Heart left ventricle (tissue), 16 donors: ENCODE measurements around the gene CCDC85B. TPM values are rescaled to one million over a fixed set of nuclear protein-coding genes. Genes with fewer than 3 reads are reported as not detected.

ENCODE experiments used
- ATAC-seq, 4 donors: fragments of 200-7000 bp; cut with Tn5 transposase; one replicate each; pipeline ENCODE4 v1.9.1; 2020 to 2022; ENCODE audit warnings: moderate library complexity in 4 of 4, mild to moderate bottlenecking in 3 of 4, moderate number of reproducible peaks in 1 of 4
- DNase-seq, 5 donors: peaks; one replicate each; pipeline ENCODE4 v3.0.0-alpha.2; 2020
- H3K27ac ChIP-seq, 12 donors: fragments of 200-600 bp; sonication (generic) in 4 of 12; one replicate each; pipeline versions ENCODE4 v1.5.0 to v1.8.0; 2016 to 2022; ENCODE audit warnings: mild to moderate bottlenecking in 2 of 12
- H3K27me3 ChIP-seq, 9 donors: fragments of 200-600 bp; sonication (generic) in 2 of 9; one replicate each; pipeline versions ENCODE4 v1.5.1 to v1.8.0; 2016 to 2022; ENCODE audit warnings: mild to moderate bottlenecking in 3 of 9
- H3K36me3 ChIP-seq, 9 donors: fragments of 200-600 bp; sonication (generic) in 2 of 9; one replicate each; pipeline versions ENCODE4 v1.5.0 to v1.8.0; 2018 to 2022; ENCODE audit warnings: mild to moderate bottlenecking in 2 of 9
- H3K4me1 ChIP-seq, 12 donors: fragments of 200-600 bp; sonication (generic) in 4 of 12; one replicate each; pipeline versions ENCODE4 v1.5.0 to v1.8.0; 2016 to 2022; ENCODE audit warnings: mild to moderate bottlenecking in 3 of 12
- H3K4me3 ChIP-seq, 12 donors: fragments of 200-600 bp; sonication (generic) in 4 of 12; one replicate each; pipeline versions ENCODE4 v1.5.0 to v1.8.0; 2017 to 2022; ENCODE audit warnings: mild to moderate bottlenecking in 9 of 12, moderate library complexity in 4 of 12
- H3K9me3 ChIP-seq, 12 donors: fragments of 200-600 bp; sonication (generic) in 4 of 12; one replicate each; pipeline versions ENCODE4 v1.5.0 to v1.8.0; 2016 to 2022; ENCODE audit warnings: mild to moderate bottlenecking in 1 of 12
- POLR2A ChIP-seq, 2 donors: fragments of 450-650 bp; IDR thresholded peaks; one replicate each; pipeline ENCODE4 v1.6.1; 2017; ENCODE audit warnings: antibody characterized with exemption in 2 of 2, mild to moderate bottlenecking in 2 of 2, moderate library complexity in 2 of 2
- WGBS, 4 donors: extraction: QIAGEN DNeasy Blood & Tissue Kit in 2 of 4; methylation state at CpG; one replicate each; pipeline versions ENCODE4 v1.1.5 to v1.1.7; 2013 to 2018; 5-methylcytosine and 5-hydroxymethylcytosine counted together
- intact Hi-C, 10 donors: fragments of 100-400 bp; cut with DNase I; formaldehyde crosslinking; loops; one replicate each; pipeline versions ENCODE4 v1.11.1 to v1.14.2; 2022
- polyA plus RNA-seq, 2 donors: library from polyadenylated mRNA; stranded (reverse); fragments of 200-250 nt; gene quantifications; one replicate each; pipeline ENCODE4 v1.2.3, GENCODE V29; 2013
- total RNA-seq, 9 donors: library from RNA; depleted of rRNA in 2 of 9; stranded (reverse); fragments of >200 nt in 2 of 9; fragmentation: NEBNext Ultra II Directional in 3 of 9; extraction: Animal tissue kit (Norgen Biotek cat#: 25700) in 3 of 9; gene quantifications; one replicate each; pipeline versions ENCODE4 v1.1.0 to v1.2.4, GENCODE V29; 2016 to 2023
- TF ChIP-seq, protein P1 (sequence below), 12 donors: fragments of 200-600 bp; sonication (generic) in 4 of 12; IDR thresholded peaks; one replicate each; pipeline versions ENCODE4 v1.5.0 to v1.8.0; 2018 to 2022; ENCODE audit warnings: antibody characterized with exemption in 12 of 12, mild to moderate bottlenecking in 5 of 12
- donor health status: ischemic (EF 13 %, LVEDD 7.1; RV severe dilation, severe dysfunction).
- donor health status: healthy with polysubstance abuse.
- donor health status: DM: no; HTN: yes; CAD: no.
- donor health status: DM: no; HTN: no; CAD: no.
- donor health status: ischemic (EF 25% LVEDD 6.9; RV normal size, moderate dysfunction).
- donor health status: ischemic (EF 25% LVEDD 5.7; RV mildly dilated, moderate dysfunction).
- donor health status: healthy.
- donor health status: DM: yes; HTN: yes; CAD: no.
- donor health status: ischemic (EF 35%, LVEDD 5.7; RV mildly dilated, moderate dysfunction).
- donor health status: nonischemic (EF 11% LVEDD 7.7; RV severe dilation, severe dysfunction).
- donor health status: DM: yes; HTN: yes; CAD: no.
- donor health status: PGD.
- donor health status: ischemic (EF 29% LVEDD 5.4; RV normal size, mild dysfunction).
- donor health status: nonischemic (EF 23%, LVEDD 6.1; RV moderate dilation, normal function).

Gene CCDC85B
- total and polyA plus RNA-seq, 11 donors = 31.3 to 78.1 (median 36.9) TPM

- intact Hi-C loops = loop anchor here in 1 of 10 donors (10.0 kb wide), 1 partner anchor 478 kb away; the partner anchor contains the start of genes B4GAT1 and BRMS1
- H3K27ac ChIP-seq = no peak overlapping the region
- peaks cover 0 to 89% (median 81%) of the 10 kb centered on the region in 9 donors for H3K36me3 ChIP-seq
- TF ChIP-seq POLR2A (IDR thresholded peaks at IDR 0.05) = no peak
- TF ChIP-seq, protein P1, sequence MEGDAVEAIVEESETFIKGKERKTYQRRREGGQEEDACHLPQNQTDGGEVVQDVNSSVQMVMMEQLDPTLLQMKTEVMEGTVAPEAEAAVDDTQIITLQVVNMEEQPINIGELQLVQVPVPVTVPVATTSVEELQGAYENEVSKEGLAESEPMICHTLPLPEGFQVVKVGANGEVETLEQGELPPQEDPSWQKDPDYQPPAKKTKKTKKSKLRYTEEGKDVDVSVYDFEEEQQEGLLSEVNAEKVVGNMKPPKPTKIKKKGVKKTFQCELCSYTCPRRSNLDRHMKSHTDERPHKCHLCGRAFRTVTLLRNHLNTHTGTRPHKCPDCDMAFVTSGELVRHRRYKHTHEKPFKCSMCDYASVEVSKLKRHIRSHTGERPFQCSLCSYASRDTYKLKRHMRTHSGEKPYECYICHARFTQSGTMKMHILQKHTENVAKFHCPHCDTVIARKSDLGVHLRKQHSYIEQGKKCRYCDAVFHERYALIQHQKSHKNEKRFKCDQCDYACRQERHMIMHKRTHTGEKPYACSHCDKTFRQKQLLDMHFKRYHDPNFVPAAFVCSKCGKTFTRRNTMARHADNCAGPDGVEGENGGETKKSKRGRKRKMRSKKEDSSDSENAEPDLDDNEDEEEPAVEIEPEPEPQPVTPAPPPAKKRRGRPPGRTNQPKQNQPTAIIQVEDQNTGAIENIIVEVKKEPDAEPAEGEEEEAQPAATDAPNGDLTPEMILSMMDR (IDR thresholded peaks at IDR 0.05) = no peak
- peaks cover 2 to 38% (median 24%) of the 10 kb centered on the region in 12 donors for H3K4me1 ChIP-seq
- no peak overlapping the region for H3K4me3 ChIP-seq
- H3K9me3 ChIP-seq = no peaks in the 10 kb centered on the region
- no peak for ATAC-seq
- DNase-seq = peak in 2 of 5 donors; percentile 10 to 49
- 78 to 86% (median 83%) methylated on average over 12 to 21 of the region's 21 CpGs for WGBS, 4 donors
- H3K27me3 ChIP-seq = no peaks in the 10 kb centered on the region
Observed at GRCh38 chr11:65866509-65867283, 23.8 kb upstream of the CCDC85B start.

DNA sequence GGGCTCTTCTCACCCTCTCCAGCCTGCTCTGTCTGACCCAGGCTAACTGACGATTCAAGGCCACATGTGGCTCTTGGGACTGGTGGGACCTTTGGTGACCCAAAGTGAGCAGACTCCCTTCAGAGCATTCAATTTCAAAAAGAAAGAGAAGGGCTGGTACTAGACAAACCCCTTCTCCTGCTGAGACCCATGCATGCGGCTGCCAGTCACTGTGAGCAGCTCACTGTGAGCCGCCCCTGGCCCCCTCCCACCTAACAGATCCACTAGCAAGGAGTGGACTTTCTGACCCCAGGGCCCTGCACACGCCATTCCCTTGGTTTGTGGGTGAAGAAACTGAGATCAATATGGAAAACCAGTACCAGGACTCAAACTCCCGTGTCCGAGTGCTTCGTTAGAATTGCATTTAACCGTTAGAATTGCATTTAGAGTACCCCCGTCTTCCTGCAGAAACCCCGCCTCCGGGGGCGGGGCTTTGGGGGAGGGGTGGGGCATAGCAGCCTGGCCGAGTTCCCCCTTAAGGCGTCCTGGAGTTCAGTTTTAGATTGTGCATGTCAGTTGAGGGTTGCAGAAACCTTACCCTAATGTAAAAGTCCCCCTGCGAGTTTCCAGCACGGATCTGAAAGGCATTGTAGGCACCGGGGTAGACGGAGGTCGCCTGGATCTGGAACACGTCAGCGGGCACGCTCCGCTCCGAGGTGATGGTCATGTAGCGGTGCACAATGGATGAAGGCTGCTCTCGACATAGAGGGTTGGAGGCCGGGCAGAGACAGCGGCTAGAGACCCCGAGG, 23.0 kb upstream of the CCDC85B start:
- peaks cover 0 to 82% (median 73%) of the 10 kb centered on the region in 9 donors for H3K36me3 ChIP-seq
- DNase-seq (peak in 2 of 5 donors; percentile 17 to 54), ATAC-seq (no peak)
- no peaks in the 10 kb centered on the region for H3K27me3 ChIP-seq
- intact Hi-C loops = loop anchor here in 1 of 10 donors (10.0 kb wide), 1 partner anchor 477 kb away; the partner anchor contains the start of genes B4GAT1 and BRMS1
- H3K4me3 ChIP-seq = no peak overlapping the region
- TF ChIP-seq, protein P1 (IDR thresholded peaks at IDR 0.05) = no peak
- no peak for TF ChIP-seq POLR2A (IDR thresholded peaks at IDR 0.05)
- H3K27ac ChIP-seq = no peak overlapping the region
- WGBS, 4 donors = 56 to 65% (median 60%) methylated on average over 28 to 29 of the region's 29 CpGs
- H3K9me3 ChIP-seq = no peaks in the 10 kb centered on the region
- H3K4me1 ChIP-seq = peaks cover 0 to 38% (median 19%) of the 10 kb centered on the region in 12 donors

DNA sequence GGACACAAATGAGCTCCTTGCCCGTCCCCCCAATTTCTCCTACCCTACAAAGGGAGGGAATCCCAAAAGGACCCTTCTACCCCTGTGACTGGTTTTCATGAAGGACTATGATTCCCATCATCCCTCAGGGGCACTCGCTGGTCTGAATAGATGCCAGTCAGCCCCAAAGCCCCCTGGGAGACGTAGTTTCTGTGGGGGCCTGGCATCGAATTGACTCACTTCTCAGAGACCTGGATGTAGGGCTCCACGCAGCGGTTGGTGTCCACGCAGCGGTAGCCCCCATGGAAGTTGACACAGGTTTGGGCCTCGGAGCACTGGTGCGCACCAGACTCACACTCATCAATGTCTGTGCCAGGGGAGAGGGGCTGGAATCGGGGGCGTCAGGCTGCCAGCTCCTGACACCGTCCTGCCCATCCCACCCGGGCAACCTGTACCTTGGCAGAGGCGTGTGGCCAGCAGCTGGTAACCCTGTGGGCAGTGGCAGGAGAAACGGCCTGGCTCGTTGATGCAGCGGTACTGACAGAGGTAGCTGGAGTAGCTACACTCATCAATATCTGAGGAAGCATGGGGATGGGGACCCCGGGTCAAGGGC, 22.3 kb upstream of the CCDC85B start:
- H3K4me1 ChIP-seq = peaks cover 3 to 38% (median 19%) of the 10 kb centered on the region in 12 donors
- no peaks in the 10 kb centered on the region for H3K9me3 ChIP-seq
- DNase-seq (peak in 1 of 5 donors; percentile 49), ATAC-seq (no peak)
- TF ChIP-seq, protein P1 (IDR thresholded peaks at IDR 0.05) = no peak
- peak in 1 of 2 donors; percentile 10 for TF ChIP-seq POLR2A (IDR thresholded peaks at IDR 0.05)
- peaks cover 0 to 75% (median 66%) of the 10 kb centered on the region in 9 donors for H3K36me3 ChIP-seq
- WGBS, 4 donors = 83 to 93% (median 88%) methylated on average over 14 to 19 of the region's 19 CpGs
- H3K27ac ChIP-seq = peak overlapping the region in 1 of 12 donors; percentile 20
- no peak overlapping the region for H3K4me3 ChIP-seq
- intact Hi-C loops = loop anchor here in 1 of 10 donors (10.0 kb wide), 1 partner anchor 477 kb away; the partner anchor contains the start of genes B4GAT1 and BRMS1
- H3K27me3 ChIP-seq = no peaks in the 10 kb centered on the region
